ENCODE measurements around the gene NECTIN1. TPM values are rescaled to one million over a fixed set of nuclear protein-coding genes. Genes with fewer than 3 reads are reported as not detected.

The NECTIN1 gene
- total RNA-seq, 4 donors from 2014 or later: 112 to 176 (median 164) TPM

DNA sequence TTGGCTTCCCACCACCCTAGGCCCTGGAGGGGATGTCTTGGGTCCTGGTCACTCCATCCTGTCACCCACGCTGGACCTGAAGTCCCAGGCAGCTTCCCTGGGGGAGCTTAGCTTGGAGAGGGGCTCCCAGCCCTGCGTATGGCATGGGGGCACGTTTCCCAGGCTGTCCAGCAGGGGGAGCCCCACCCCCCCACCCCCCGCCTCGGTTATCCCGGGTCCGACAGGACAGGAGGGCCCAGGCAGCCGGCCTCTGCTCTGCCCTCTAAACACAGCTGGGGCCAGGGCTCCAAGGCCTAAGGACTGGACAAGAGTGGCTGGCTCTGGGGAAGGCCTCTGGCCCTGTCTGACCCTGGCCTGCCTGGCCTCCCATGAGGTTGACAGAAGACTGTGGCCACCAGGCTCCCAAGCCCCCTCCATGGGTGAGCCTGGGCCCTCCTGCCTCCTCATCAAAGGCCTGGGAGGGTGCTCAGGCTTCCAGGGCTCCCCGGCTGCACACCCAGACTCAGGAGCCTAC is 104.8 kb downstream of the NECTIN1 start:
- Histone ChIP-seq H3K9me3 (no peaks in the 10 kb centered on the region), H3K27ac (no peak overlapping the region), H3K4me1 (peaks cover 12% of the 10 kb centered on the region), H3K27me3 (no peaks in the 10 kb centered on the region), H3K36me3 (no peaks in the 10 kb centered on the region), H3K4me3 (no peak overlapping the region)
- TF ChIP-seq POLR2A (IDR thresholded peaks at IDR 0.05) (no peak), POLR2AphosphoS5 (IDR thresholded peaks at IDR 0.05) (no peak)
- TF ChIP-seq, protein P1, sequence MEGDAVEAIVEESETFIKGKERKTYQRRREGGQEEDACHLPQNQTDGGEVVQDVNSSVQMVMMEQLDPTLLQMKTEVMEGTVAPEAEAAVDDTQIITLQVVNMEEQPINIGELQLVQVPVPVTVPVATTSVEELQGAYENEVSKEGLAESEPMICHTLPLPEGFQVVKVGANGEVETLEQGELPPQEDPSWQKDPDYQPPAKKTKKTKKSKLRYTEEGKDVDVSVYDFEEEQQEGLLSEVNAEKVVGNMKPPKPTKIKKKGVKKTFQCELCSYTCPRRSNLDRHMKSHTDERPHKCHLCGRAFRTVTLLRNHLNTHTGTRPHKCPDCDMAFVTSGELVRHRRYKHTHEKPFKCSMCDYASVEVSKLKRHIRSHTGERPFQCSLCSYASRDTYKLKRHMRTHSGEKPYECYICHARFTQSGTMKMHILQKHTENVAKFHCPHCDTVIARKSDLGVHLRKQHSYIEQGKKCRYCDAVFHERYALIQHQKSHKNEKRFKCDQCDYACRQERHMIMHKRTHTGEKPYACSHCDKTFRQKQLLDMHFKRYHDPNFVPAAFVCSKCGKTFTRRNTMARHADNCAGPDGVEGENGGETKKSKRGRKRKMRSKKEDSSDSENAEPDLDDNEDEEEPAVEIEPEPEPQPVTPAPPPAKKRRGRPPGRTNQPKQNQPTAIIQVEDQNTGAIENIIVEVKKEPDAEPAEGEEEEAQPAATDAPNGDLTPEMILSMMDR (IDR thresholded peaks at IDR 0.05): peak in 1 of 2 donors; percentile 54
- no peak for DNase-seq (ENCODE audit: low spot score in 2 of 2)
- WGBS: 83% methylated on average over 1 of the region's 9 CpGs

GRCh38 chr11:119623682-119624081 is 105.3 kb downstream of the NECTIN1 start:
- 75% methylated on average over 5 of the region's 5 CpGs for WGBS
- no peak for DNase-seq (ENCODE audit: low spot score in 2 of 2)
- no peaks in the 10 kb centered on the region for H3K36me3 ChIP-seq
- H3K4me3 ChIP-seq: no peak overlapping the region
- H3K27ac ChIP-seq: no peak overlapping the region
- TF ChIP-seq POLR2A (IDR thresholded peaks at IDR 0.05) (no peak), POLR2AphosphoS5 (IDR thresholded peaks at IDR 0.05) (no peak), EP300 (IDR thresholded peaks at IDR 0.05) (no peak)
- TF ChIP-seq, protein P1 (IDR thresholded peaks at IDR 0.05): no peak
- H3K27me3 ChIP-seq: no peaks in the 10 kb centered on the region
- no peaks in the 10 kb centered on the region for H3K9me3 ChIP-seq
- H3K4me1 ChIP-seq: peaks cover 12% of the 10 kb centered on the region

DNA sequence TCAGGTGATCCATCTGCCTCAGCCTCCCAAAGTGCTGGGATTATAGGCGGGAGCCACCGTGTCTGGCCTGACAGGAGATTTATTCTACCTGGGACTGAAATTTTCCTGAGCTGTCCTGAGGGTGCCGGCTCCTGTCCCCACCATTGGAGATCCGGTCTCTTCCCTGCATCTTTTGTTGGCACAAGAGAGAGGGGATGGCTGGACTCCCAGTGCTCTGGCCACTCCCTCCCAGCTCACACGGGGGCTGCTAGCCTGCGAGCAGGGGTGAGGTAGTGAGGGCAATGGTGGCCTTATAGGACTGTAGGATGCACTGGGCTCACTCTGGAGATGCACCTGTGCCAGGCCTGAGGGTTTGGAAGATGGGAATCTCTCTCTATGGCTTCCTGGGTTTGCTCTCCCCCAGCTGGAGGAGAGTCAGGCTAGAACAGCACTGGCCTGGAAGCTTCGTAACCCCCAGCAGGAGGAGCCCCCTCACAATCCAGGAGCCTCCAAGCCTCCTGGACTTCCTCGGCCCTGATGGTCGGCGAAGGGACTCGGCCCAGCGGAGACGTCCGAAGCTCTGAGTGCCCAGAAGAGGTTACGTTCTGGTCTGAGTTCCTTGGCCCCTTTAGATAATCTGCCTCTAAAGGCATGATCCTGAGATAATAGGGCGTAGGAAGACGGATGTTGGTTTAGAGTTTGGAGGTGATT is 106.4 kb downstream of the NECTIN1 start:
- DNase-seq (ENCODE audit: low spot score in 2 of 2): no peak
- peaks cover 12% of the 10 kb centered on the region for H3K4me1 ChIP-seq
- no peak for TF ChIP-seq POLR2AphosphoS5 (IDR thresholded peaks at IDR 0.05)
- TF ChIP-seq EP300 (IDR thresholded peaks at IDR 0.05): no peak
- no peak for TF ChIP-seq POLR2A (IDR thresholded peaks at IDR 0.05)
- TF ChIP-seq, protein P1 (IDR thresholded peaks at IDR 0.05): no peak
- no peak overlapping the region for H3K27ac ChIP-seq
- H3K36me3 ChIP-seq: no peaks in the 10 kb centered on the region
- H3K27me3 ChIP-seq: no peaks in the 10 kb centered on the region
- no peaks in the 10 kb centered on the region for H3K9me3 ChIP-seq
- H3K4me3 ChIP-seq: no peak overlapping the region
- 77% methylated on average over 6 of the region's 17 CpGs for WGBS

DNA sequence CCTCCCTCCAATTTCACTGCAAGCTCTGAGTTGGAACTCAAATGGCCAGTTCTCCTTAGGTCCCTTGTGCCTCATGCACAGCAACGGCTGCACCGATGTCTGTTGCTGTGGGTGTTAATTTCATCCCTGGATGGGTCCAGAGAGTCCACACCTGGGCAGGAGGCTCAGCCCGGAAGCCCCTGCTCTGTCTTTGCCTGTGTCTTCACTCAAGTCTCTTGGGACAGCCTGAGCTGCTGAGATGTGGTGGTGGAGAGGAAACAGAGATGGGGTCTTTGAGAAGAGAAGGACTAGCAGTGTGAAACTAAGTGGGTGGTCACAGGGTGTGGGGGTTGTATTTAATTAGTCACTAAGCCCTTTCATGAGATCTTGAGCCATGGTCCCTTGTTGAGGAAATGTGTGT is 109.3 kb downstream of the NECTIN1 start:
- Histone ChIP-seq H3K27me3 (no peaks in the 10 kb centered on the region), H3K4me3 (no peak overlapping the region), H3K36me3 (no peaks in the 10 kb centered on the region), H3K4me1 (peaks cover 7% of the 10 kb centered on the region), H3K9me3 (no peaks in the 10 kb centered on the region), H3K27ac (no peak overlapping the region)
- TF ChIP-seq EP300 (IDR thresholded peaks at IDR 0.05) (no peak), POLR2A (IDR thresholded peaks at IDR 0.05) (no peak), POLR2AphosphoS5 (IDR thresholded peaks at IDR 0.05) (no peak)
- TF ChIP-seq, protein P1 (IDR thresholded peaks at IDR 0.05): no peak
- 68% methylated on average over 3 of the region's 3 CpGs for WGBS
- no peak for DNase-seq (ENCODE audit: low spot score in 2 of 2)

DNA sequence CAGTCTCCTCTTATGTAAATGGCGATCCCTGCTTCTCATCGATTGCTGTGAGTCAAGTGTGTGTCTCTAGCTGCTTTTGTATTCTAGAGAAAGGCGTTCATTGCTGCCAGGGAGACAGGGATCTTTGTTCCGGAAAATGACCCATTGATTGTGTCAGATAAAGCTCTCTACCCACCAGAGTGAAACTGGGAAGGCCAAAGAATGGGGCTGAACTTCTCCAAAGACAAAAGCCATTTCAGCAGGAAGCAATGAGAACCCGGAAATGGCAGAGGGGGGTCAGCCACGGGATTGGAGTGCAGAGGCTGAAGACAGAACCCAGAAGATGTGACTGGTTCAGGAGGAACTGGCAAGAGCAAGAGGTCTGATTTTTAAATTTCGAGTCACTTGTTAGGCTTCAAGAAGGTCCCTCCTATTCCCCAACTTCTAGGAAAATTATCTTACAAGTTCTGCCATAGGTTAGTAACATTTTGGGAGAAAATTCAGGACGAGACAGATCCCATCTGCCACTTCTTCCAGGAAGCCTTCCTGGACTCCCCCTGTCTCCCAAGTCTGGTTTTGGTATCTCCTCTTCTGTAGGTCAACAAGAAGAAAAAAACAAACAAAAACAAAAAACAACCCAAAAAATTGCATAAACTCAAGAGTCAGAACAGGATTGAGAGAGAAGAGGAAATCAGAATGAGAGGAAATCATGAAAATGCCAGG is 110.6 kb downstream of the NECTIN1 start:
- H3K4me1 ChIP-seq: peaks cover 4% of the 10 kb centered on the region
- H3K27me3 ChIP-seq: no peaks in the 10 kb centered on the region
- no peaks in the 10 kb centered on the region for H3K9me3 ChIP-seq
- WGBS: 68% methylated on average over 8 of the region's 8 CpGs
- TF ChIP-seq, protein P1 (IDR thresholded peaks at IDR 0.05): no peak
- H3K36me3 ChIP-seq: no peaks in the 10 kb centered on the region
- no peak overlapping the region for H3K4me3 ChIP-seq
- H3K27ac ChIP-seq: no peak overlapping the region
- no peak for DNase-seq (ENCODE audit: low spot score in 2 of 2)
